ENCODE results near the gene UPK1A.
"Not testable (repeated sequence)": the region's sequence is repeated elsewhere in the genome, so short reads cannot be mapped to it uniquely, and the experiment has no call there.

Gene UPK1A

GRCh38 chr19:35718345-35719041 lies 52.2 kb downstream of the UPK1A start:
- no peak for DNase-seq (ENCODE audit: low read depth)

GRCh38 chr19:35719402-35720162 lies 53.3 kb downstream of the UPK1A start:
- DNase-seq (ENCODE audit: low read depth) = no peak

- no peak for DNase-seq (ENCODE audit: low read depth)
These were observed 53.8 kb downstream of the UPK1A start for GRCh38 chr19:35720163-35720524.

- DNase-seq (ENCODE audit: low read depth) = no peak
These were observed 54.3 kb downstream of the UPK1A start for GRCh38 chr19:35720648-35721047.

- DNase-seq (ENCODE audit: low read depth) = no peak
These were observed 55.1 kb downstream of the UPK1A start for GRCh38 chr19:35721374-35721773.

GRCh38 chr19:35722461-35722860 lies 56.1 kb downstream of the UPK1A start:
- no peak for DNase-seq (ENCODE audit: low read depth)

GRCh38 chr19:35722897-35723296 lies 56.6 kb downstream of the UPK1A start:
- no peak for DNase-seq (ENCODE audit: low read depth)

- DNase-seq (ENCODE audit: low read depth) = no peak
These were observed 57.4 kb downstream of the UPK1A start for GRCh38 chr19:35723671-35724070.

GRCh38 chr19:35724132-35724531 lies 57.8 kb downstream of the UPK1A start:
- DNase-seq (ENCODE audit: low read depth) = not testable (repeated sequence)

- DNase-seq (ENCODE audit: low read depth) = no peak
These were observed 58.2 kb downstream of the UPK1A start for GRCh38 chr19:35724560-35724959.

GRCh38 chr19:35725216-35725861 lies 59.0 kb downstream of the UPK1A start:
- no peak for DNase-seq (ENCODE audit: low read depth)

GRCh38 chr19:35727053-35727955 lies 61.0 kb downstream of the UPK1A start:
- DNase-seq (ENCODE audit: low read depth) = no peak

Data from stimulated activated CD8-positive, alpha-beta memory T cell treated with anti-CD3 and anti-CD28 coated beads, Interleukin-12 subunit alpha, Interleukin-12 subunit beta, amount 100 ng/mL, for 1 hour (primary cell).